Kidney (tissue), 14 donors: ENCODE data around the gene COL28A1. TPM values are rescaled to one million over a fixed set of nuclear protein-coding genes. Genes with fewer than 3 reads are reported as not detected.

ENCODE experiments used
- DNase-seq, 5 donors: peaks; one replicate each; pipeline ENCODE4 v3.0.0-alpha.2; 2013 to 2020
- FAIRE-seq: peaks from 2 replicates; lab custom pipeline; 2012; peaks lifted over from hg19 to GRCh38; lab: Jason Lieb, UNC
- H3K27ac ChIP-seq, 2 donors: one replicate each; pipeline ENCODE4 v1.7.0; 2013; ENCODE audit warnings: low read depth in 2 of 2, low read length in 2 of 2, inconsistent platforms in 1 of 2
- H3K27me3 ChIP-seq: one replicate; pipeline ENCODE4 v1.7.1; 2013; ENCODE audit warnings: low read length, inconsistent platforms; ENCODE audit not compliant: control insufficient read depth, insufficient read depth
- H3K36me3 ChIP-seq, 3 donors: one replicate each; pipeline versions ENCODE4 v1.7.0 to v1.7.1; 2013; ENCODE audit warnings: low read length in 3 of 3, control low read depth in 1 of 3, inconsistent platforms in 1 of 3; ENCODE audit not compliant: insufficient read depth in 3 of 3, control insufficient read depth in 2 of 3
- H3K4me1 ChIP-seq, 3 donors: one replicate each; pipeline versions ENCODE4 v1.7.0 to v1.7.1; 2013; ENCODE audit warnings: low read length in 3 of 3, inconsistent platforms in 1 of 3, low read depth in 1 of 3; ENCODE audit not compliant: control insufficient read depth in 2 of 3, insufficient read depth in 2 of 3
- H3K4me3 ChIP-seq, 3 donors: one replicate each; pipeline versions ENCODE4 v1.7.0 to v1.8.1; 2013; ENCODE audit warnings: low read length in 3 of 3, control low read depth in 1 of 3, inconsistent platforms in 1 of 3
- H3K9ac ChIP-seq, 3 donors: one replicate each; pipeline versions ENCODE4 v1.7.0 to v1.7.1; 2013; ENCODE audit warnings: low read length in 3 of 3, control low read depth in 1 of 3, inconsistent platforms in 1 of 3
- H3K9me3 ChIP-seq, 3 donors: one replicate each; pipeline versions ENCODE4 v1.7.0 to v1.7.1; 2013; ENCODE audit warnings: low read length in 3 of 3, control low read depth in 1 of 3, inconsistent platforms in 1 of 3; ENCODE audit not compliant: control insufficient read depth in 2 of 3, insufficient read depth in 1 of 3
- CTCF ChIP-seq: IDR thresholded peaks from 3 replicates; pipeline ENCODE4 v1.5.1; 2012; ENCODE audit warnings: mild to moderate bottlenecking, moderate library complexity, borderline replicate concordance; ENCODE audit not compliant: insufficient read depth; ENCODE audit errors: extremely low read depth
- intact Hi-C: fragments of 100-400 bp; cut with DNase I; formaldehyde crosslinking; loops from one replicate; pipeline ENCODE4 v1.11.1; 2022
- polyA plus RNA-seq: library from polyadenylated mRNA; stranded (reverse); fragments of 350-450 nt; fragmentation: Illumina TruSeq; extraction: RNeasy Lipid Tissue Mini Kit (QIAGEN cat#74804); gene quantifications from one replicate; pipeline ENCODE4 v1.2.3, GENCODE V29; 2014; ENCODE audit warnings: low read depth, low replicate concordance; ENCODE audit not compliant: insufficient read depth
- total RNA-seq: library from RNA; stranded (reverse); fragmentation: NEBNext Ultra II Directional; extraction: Animal tissue kit (Norgen Biotek cat#: 25700); gene quantifications from one replicate; pipeline ENCODE4 v1.2.1, GENCODE V29; 2021
- donor health status: control.
- donor health status: control.
- donor health status: control.
- donor health status: control.
- donor health status: control.
- donor health status: DM: yes; HTN: yes; CAD: no.
- donor health status: Normal renal cell carcinoma (clear cell type).

The COL28A1 gene
- total and polyA plus RNA-seq, 2 donors from 2014 or later, result 2.7 to 5.8 TPM

- DNase-seq (no peak), FAIRE-seq (no peak)
- Histone ChIP-seq H3K9ac (no peak overlapping the region), H3K4me1 (no peaks in the 10 kb centered on the region), H3K9me3 (no peaks in the 10 kb centered on the region), H3K27ac (no peak overlapping the region), H3K36me3 (no peaks in the 10 kb centered on the region), H3K27me3 (no peaks in the 10 kb centered on the region), H3K4me3 (no peak overlapping the region)
- no peak for TF ChIP-seq CTCF
- intact Hi-C loops, result no loop called here
These were observed 116.7 kb downstream of the COL28A1 start for GRCh38 chr7:7418997-7419396.

- FAIRE-seq (no peak), DNase-seq (no peak)
- TF ChIP-seq CTCF, result no peak
- H3K36me3 ChIP-seq, result no peaks in the 10 kb centered on the region
- H3K4me1 ChIP-seq, result no peaks in the 10 kb centered on the region
- intact Hi-C loops, result no loop called here
- H3K9me3 ChIP-seq, result no peaks in the 10 kb centered on the region
- H3K27me3 ChIP-seq, result no peaks in the 10 kb centered on the region
- no peak overlapping the region for H3K9ac ChIP-seq
- H3K4me3 ChIP-seq, result no peak overlapping the region
- H3K27ac ChIP-seq, result no peak overlapping the region
These were observed 117.8 kb downstream of the COL28A1 start for GRCh38 chr7:7417851-7418250.

- no peaks in the 10 kb centered on the region for H3K9me3 ChIP-seq
- FAIRE-seq (no peak), DNase-seq (no peak)
- H3K27ac ChIP-seq, result no peak overlapping the region
- TF ChIP-seq CTCF, result no peak
- H3K9ac ChIP-seq, result no peak overlapping the region
- H3K4me3 ChIP-seq, result no peak overlapping the region
- H3K36me3 ChIP-seq, result no peaks in the 10 kb centered on the region
- intact Hi-C loops, result no loop called here
- no peaks in the 10 kb centered on the region for H3K4me1 ChIP-seq
- no peaks in the 10 kb centered on the region for H3K27me3 ChIP-seq
These were observed 118.3 kb downstream of the COL28A1 start for GRCh38 chr7:7417414-7417813.
